DND-41 (cell line): ENCODE results near the gene TWF2.

Source experiments
- ATAC-seq: fragments of 200-7000 bp; cut with Tn5 transposase; 3 replicates; pipeline ENCODE4 v1.9.1; 2021; ENCODE audit warnings: low read depth; ENCODE audit not compliant: insufficient read depth
- DNase-seq: peaks from one replicate; pipeline ENCODE4 v3.0.0-alpha.2; 2020
- H2AFZ ChIP-seq: 2 replicates; pipeline ENCODE4 v1.6.0; 2012; ENCODE audit warnings: low read depth, low read length
- H3K27ac ChIP-seq: 2 replicates; pipeline ENCODE4 v1.5.1; 2012; ENCODE audit warnings: low read length, inconsistent platforms
- H3K27me3 ChIP-seq: fragments of 200-600 bp; sonication (generic); 2 replicates; pipeline ENCODE4 v1.6.0; 2012; ENCODE audit warnings: low read length, mild to moderate bottlenecking, inconsistent platforms; ENCODE audit not compliant: insufficient read depth, poor library complexity
- H3K36me3 ChIP-seq: 2 replicates; pipeline ENCODE4 v1.5.1; 2012; ENCODE audit warnings: low read length, inconsistent platforms; ENCODE audit not compliant: insufficient read depth
- H3K4me1 ChIP-seq: 2 replicates; pipeline ENCODE4 v1.5.1; 2012; ENCODE audit warnings: mild to moderate bottlenecking, low read length; ENCODE audit not compliant: insufficient read depth
- H3K4me2 ChIP-seq: 2 replicates; pipeline ENCODE4 v1.6.0; 2012; ENCODE audit warnings: mild to moderate bottlenecking, moderate library complexity, low read length, inconsistent platforms; ENCODE audit not compliant: insufficient read depth
- H3K4me3 ChIP-seq, 2 experiments: fragments of 200-600 bp in 1 of 2; shearing (Covaris generic) in 1 of 2; 2 replicates each; pipeline ENCODE4 v1.5.1; 2012 to 2016; ENCODE audit warnings: inconsistent platforms in 2 of 2, low read length in 2 of 2, mild to moderate bottlenecking in 2 of 2, low read depth in 1 of 2, moderate library complexity in 1 of 2
- H3K79me2 ChIP-seq: 2 replicates; pipeline ENCODE4 v1.6.0; 2012; ENCODE audit warnings: low read length, inconsistent platforms; ENCODE audit not compliant: insufficient read depth
- H3K9ac ChIP-seq: 2 replicates; pipeline ENCODE4 v1.6.0; 2012; ENCODE audit warnings: low read depth, mild to moderate bottlenecking, inconsistent platforms, low read length, moderate library complexity
- H3K9me3 ChIP-seq: 2 replicates; pipeline ENCODE4 v1.5.1; 2012; ENCODE audit warnings: low read length, moderate library complexity, mild to moderate bottlenecking, inconsistent platforms; ENCODE audit not compliant: insufficient read depth, severe bottlenecking
- H4K20me1 ChIP-seq: 2 replicates; pipeline ENCODE4 v1.6.0; 2012; ENCODE audit warnings: low read length; ENCODE audit not compliant: insufficient read depth
- EZH2 ChIP-seq: IDR thresholded peaks from 3 replicates; pipeline ENCODE4 v1.6.1; 2012; ENCODE audit warnings: borderline replicate concordance, low read depth, mild to moderate bottlenecking, moderate library complexity, low read length, inconsistent platforms; ENCODE audit not compliant: severe bottlenecking
- TF ChIP-seq, protein P1 (sequence below): IDR thresholded peaks from 2 replicates; pipeline ENCODE4 v1.5.1; 2012; ENCODE audit warnings: borderline replicate concordance, low read length, moderate library complexity, mild to moderate bottlenecking; ENCODE audit not compliant: poor library complexity, severe bottlenecking; ENCODE audit errors: extremely low read depth

The TWF2 gene

DNA sequence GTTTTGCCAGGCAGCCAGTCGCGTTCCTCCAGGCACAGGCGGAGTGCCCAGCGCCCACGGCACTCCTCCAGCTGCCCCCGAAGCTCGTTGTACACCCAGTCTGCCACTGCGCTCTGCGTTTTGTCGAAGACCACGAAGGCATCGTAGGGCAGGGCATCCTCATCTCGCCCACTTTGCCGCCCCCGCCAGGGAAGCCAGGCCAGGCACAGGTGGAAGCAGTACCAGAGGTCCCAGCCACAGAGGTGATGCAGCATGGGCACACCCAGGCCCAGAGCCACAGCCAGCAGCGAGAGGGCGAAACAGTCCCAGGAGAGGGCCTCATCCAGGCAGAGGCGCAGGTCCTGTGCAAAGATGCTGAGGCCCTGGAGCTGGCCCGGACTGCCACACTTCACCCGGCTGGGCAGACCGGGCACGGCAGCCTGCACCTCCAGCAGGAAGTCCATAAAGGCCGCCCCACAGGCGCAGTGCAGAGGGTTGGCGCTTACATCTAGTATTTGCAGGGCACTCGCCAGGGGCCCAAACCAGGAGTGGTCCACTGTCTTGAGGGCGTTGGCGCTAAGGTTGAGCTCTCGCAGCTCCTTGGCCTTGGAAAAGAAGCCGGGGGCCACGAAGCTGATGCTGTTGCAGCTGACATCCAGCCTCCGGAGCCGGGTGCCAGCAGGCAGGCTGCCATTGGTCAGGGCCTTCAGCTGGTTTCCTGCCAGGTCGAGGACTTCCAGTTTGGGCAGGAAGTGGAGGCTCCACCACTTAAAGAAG, 17.2 kb downstream of the TWF2 start:
- Histone ChIP-seq H3K36me3 (no peaks in the 10 kb centered on the region), H2AFZ (no peak overlapping the region), H3K4me1 (peaks cover 38% of the 10 kb centered on the region), H3K79me2 (no peaks in the 10 kb centered on the region), H4K20me1 (no peaks in the 10 kb centered on the region; the same call in 1 of the 2 replicates), H3K4me3 (no peak overlapping the region), H3K9ac (no peak overlapping the region), H3K4me2 (no peak overlapping the region), H3K27ac (no peak overlapping the region), H3K27me3 (no peaks in the 10 kb centered on the region), H3K9me3 (no peaks in the 10 kb centered on the region)
- no peak for DNase-seq
- no peak for ATAC-seq
- TF ChIP-seq, protein P1, sequence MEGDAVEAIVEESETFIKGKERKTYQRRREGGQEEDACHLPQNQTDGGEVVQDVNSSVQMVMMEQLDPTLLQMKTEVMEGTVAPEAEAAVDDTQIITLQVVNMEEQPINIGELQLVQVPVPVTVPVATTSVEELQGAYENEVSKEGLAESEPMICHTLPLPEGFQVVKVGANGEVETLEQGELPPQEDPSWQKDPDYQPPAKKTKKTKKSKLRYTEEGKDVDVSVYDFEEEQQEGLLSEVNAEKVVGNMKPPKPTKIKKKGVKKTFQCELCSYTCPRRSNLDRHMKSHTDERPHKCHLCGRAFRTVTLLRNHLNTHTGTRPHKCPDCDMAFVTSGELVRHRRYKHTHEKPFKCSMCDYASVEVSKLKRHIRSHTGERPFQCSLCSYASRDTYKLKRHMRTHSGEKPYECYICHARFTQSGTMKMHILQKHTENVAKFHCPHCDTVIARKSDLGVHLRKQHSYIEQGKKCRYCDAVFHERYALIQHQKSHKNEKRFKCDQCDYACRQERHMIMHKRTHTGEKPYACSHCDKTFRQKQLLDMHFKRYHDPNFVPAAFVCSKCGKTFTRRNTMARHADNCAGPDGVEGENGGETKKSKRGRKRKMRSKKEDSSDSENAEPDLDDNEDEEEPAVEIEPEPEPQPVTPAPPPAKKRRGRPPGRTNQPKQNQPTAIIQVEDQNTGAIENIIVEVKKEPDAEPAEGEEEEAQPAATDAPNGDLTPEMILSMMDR = no peak
- TF ChIP-seq EZH2 = no peak

DNA sequence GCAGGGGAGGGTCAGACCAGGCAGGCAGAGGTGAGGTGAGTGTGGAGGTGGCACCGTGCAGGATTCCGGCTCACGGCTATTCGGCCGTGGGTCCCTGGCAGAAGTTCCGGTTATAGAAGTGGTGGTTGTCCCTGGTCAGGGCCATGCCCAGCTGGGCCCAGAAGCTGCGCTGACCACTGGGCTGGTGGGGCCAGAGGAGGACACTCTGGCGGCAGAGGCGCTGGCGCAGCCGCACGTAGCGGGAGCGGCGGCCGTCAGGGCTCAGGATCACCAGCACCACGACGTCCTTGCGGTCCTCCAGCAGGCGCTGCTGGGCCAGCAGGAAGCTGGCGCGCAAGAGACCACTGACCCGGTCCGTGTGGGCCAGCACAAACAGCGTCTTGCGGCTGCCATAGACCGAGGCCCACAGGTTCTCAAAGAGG, 17.8 kb downstream of the TWF2 start:
- H3K4me3 ChIP-seq = no peak overlapping the region
- H3K36me3 ChIP-seq = no peaks in the 10 kb centered on the region
- DNase-seq (no peak), ATAC-seq (no peak)
- H3K79me2 ChIP-seq = no peaks in the 10 kb centered on the region
- TF ChIP-seq, protein P1 = no peak
- TF ChIP-seq EZH2 = no peak
- H3K9ac ChIP-seq = 0 out of 2 replicates have a peak overlapping the region, but pooled peaks have one; percentile 11
- no peaks in the 10 kb centered on the region for H3K9me3 ChIP-seq
- no peak overlapping the region for H3K4me2 ChIP-seq
- no peaks in the 10 kb centered on the region; the same call in 1 of the 2 replicates for H4K20me1 ChIP-seq
- peak overlapping the region; percentile 46; the same call in 1 of the 2 replicates for H3K27ac ChIP-seq
- H3K27me3 ChIP-seq = no peaks in the 10 kb centered on the region
- H3K4me1 ChIP-seq = peaks cover 33% of the 10 kb centered on the region
- no peak overlapping the region for H2AFZ ChIP-seq

DNA sequence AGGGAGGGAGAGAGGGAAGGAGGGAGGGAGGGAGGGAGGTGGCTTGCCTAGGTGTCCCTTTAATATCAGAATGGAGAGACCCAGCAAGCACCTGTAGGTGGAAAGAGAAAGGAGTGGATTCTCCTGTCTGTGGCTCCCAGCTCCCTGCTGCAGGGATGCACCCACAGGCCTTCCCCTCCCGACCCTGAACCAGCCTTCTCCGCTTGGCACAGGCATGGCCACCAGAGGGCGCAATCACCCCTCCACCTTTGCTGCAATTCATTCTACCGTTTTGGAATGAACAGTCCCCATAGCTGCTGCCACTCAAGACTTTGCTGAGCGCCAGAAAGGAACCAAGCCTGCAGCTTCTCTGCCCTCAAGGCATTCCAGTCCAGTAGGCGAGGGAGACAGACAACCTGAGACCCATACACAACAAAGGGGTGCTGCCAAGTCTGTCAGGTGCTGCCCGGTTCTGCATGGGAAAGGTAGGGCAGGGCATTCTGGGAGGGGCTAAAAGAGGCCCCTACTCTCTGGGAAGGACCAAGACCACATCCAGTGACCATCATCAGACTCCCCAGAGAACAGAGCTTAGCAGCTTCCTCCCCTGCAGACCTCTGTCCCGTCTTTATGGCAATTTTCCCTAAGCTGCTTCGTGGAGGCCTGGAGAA, 18.5 kb downstream of the TWF2 start:
- Histone ChIP-seq H4K20me1 (no peaks in the 10 kb centered on the region; the same call in 1 of the 2 replicates), H3K4me2 (0 out of 2 replicates have a peak overlapping the region, but pooled peaks have one; percentile 0)

More for the DNA sequence above, 18.5 kb downstream of the TWF2 start:
- peak overlapping the region; percentile 46 for H3K27ac ChIP-seq
- peak overlapping the region; percentile 57 for H2AFZ ChIP-seq
- peak; percentile 88 for DNase-seq
- ATAC-seq = peak; percentile 87
- peak overlapping the region; percentile 11; the same call in 1 of the 2 replicates for H3K9ac ChIP-seq
- H3K9me3 ChIP-seq = no peaks in the 10 kb centered on the region
- H3K4me1 ChIP-seq = peaks cover 26% of the 10 kb centered on the region
- H3K4me3 ChIP-seq = no peak overlapping the region
- peaks cover 4% of the 10 kb centered on the region; the same call in 1 of the 2 replicates for H3K36me3 ChIP-seq
- no peaks in the 10 kb centered on the region for H3K79me2 ChIP-seq
- H3K27me3 ChIP-seq = no peaks in the 10 kb centered on the region
- TF ChIP-seq, protein P1 = peak; percentile 99
- no peak for TF ChIP-seq EZH2
